Right atrium auricular region (tissue), 2 donors: ENCODE data around the gene TNS1. TPM values are rescaled to one million over a fixed set of nuclear protein-coding genes. Genes with fewer than 3 reads are reported as not detected.
A peak's percentile ranks its signal among the peaks of the same experiment; 100 is the strongest.

Source experiments
- DNase-seq: peaks from one replicate; pipeline ENCODE4 v3.0.0-alpha.2; 2019; ENCODE audit warnings: low spot score
- H3K27ac ChIP-seq, 2 donors: fragments of 200-600 bp; sonication (generic); 1 replicate in 1 of 2; 2 replicates in 1 of 2; pipeline ENCODE4 v1.5.1; 2016 to 2019
- H3K27me3 ChIP-seq, 2 donors: fragments of 200-600 bp; sonication (generic); one replicate each; pipeline versions ENCODE4 v1.5.1 to v1.6.0; 2017 to 2019
- H3K36me3 ChIP-seq: fragments of 200-600 bp; sonication (generic); one replicate; pipeline ENCODE4 v1.5.1; 2016
- H3K4me1 ChIP-seq, 2 donors: fragments of 200-600 bp; sonication (generic); one replicate each; pipeline versions ENCODE4 v1.5.1 to v1.6.0; 2017 to 2019
- H3K4me3 ChIP-seq, 2 donors: fragments of 200-600 bp; sonication (generic); 1 replicate in 1 of 2; 2 replicates in 1 of 2; pipeline ENCODE4 v1.5.1; 2017 to 2019; ENCODE audit warnings: mild to moderate bottlenecking in 1 of 2, moderate library complexity in 1 of 2
- H3K9me3 ChIP-seq, 2 donors: fragments of 200-600 bp; sonication (generic); one replicate each; pipeline ENCODE4 v1.5.1; 2019
- CTCF ChIP-seq, 2 donors: fragments of 200-600 bp; sonication (generic); IDR thresholded peaks; one replicate each; pipeline ENCODE4 v1.5.1; 2019; ENCODE audit warnings: antibody characterized with exemption in 2 of 2
- total RNA-seq, 2 donors: library from RNA; depleted of rRNA; stranded (reverse); fragments of >200 nt; gene quantifications; one replicate each; pipeline ENCODE4 v1.1.0, GENCODE V29; 2016

TNS1 gene
- total RNA-seq, 2 donors from 2014 or later, result 393 to 720 TPM

DNA sequence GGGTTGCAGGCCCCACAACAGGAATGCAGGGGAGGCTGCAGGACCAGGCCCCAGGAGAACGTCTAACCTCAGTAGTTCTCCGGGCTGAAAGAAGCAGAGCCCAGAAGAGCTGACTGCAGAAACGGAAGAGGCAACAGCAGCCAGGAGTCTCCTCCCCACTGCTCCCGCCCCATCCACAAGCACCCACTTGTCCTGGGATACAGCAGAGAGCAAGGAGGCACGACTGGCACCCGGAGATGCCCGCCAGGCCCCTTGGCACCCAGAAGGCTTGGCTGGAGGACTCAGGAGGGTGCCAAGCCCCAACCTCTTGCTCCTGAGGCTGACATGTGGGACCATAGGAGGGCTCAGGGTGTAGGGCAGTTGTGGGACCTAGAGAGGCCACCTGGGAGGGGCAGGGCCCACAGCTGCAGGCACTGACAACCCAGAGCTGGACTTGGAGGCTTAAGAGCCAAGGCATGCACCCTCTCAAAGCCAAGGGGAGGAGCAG, 29.0 kb upstream of the TNS1 start:
- Histone ChIP-seq H3K36me3 (no peaks in the 10 kb centered on the region), H3K27ac (no peak overlapping the region), H3K4me3 (no peak overlapping the region), H3K27me3 (no peaks in the 10 kb centered on the region), H3K9me3 (no peaks in the 10 kb centered on the region), H3K4me1 (peaks cover 0 to 38% of the 10 kb centered on the region in 2 donors)
- peak; percentile 53 for DNase-seq
- TF ChIP-seq CTCF (IDR thresholded peaks at IDR 0.05), result no peak

DNA sequence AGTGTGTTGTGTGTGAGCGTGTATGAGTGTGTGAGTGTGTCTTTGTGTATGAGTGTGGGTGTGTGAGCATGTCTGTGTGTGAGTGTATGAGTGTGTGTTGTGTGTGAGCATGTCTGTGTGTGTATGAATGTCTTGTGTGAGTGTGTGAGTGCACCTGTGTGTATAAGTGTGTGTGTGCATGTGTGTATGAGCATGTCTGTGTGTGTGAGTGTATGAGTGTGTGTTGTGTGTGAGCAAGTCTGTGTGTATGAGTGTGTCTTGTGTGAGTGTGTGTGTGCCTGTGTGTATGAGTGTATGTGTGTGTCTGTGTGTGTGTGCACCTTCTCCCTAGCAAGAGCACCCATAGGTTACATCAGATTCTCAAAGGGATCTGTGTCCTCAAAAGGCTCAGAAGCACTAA, 28.5 kb upstream of the TNS1 start:
- peaks cover 0 to 43% of the 10 kb centered on the region in 2 donors for H3K4me1 ChIP-seq
- no peak for TF ChIP-seq CTCF (IDR thresholded peaks at IDR 0.05)

DNA sequence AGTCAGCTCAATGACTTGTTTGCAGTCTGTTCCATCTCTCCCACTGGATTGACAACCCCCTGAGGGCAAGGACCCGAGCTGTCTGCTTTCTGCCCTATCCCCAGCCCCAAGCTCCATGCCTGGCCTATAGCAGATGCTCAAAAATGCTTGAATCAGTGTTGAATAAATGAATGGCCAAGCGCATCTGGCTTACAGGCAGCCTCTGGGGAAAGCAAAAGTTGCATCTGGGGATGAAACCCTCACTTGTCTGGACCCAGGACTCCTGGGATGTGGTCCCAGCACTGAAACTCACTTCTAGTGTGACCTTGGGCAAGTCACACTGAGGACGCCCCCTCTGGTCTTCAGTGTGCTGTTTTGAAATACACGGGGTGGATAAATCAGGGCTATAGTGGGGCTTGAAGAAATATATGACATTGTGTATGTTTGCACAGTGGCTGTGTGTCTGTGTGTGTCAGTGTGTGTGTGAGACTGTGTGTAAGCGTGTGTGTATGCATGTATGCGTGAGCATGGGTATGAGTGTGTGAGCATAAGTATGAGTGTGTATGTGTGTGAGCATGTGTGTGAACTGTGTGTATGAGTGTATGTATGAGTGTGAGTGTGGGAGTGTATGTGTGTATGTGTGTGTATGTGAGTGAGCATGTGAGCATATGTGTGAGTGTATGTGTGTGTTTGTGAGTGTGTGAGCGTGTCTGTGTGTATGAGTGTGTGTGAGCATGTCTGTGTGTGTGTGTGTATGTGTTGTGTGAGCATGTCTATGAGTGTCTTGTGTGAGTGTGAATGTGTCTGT, 27.8 kb upstream of the TNS1 start:
- no peaks in the 10 kb centered on the region for H3K9me3 ChIP-seq
- peaks cover 0 to 47% of the 10 kb centered on the region in 2 donors for H3K4me1 ChIP-seq
- H3K27ac ChIP-seq, result no peak overlapping the region
- no peaks in the 10 kb centered on the region for H3K36me3 ChIP-seq
- no peak for TF ChIP-seq CTCF (IDR thresholded peaks at IDR 0.05)
- no peaks in the 10 kb centered on the region for H3K27me3 ChIP-seq
- DNase-seq, result peak; percentile 54
- no peak overlapping the region for H3K4me3 ChIP-seq

More for the DNA sequence above, 28.5 kb upstream of the TNS1 start:
- Histone ChIP-seq H3K36me3 (no peaks in the 10 kb centered on the region), H3K27ac (no peak overlapping the region), H3K27me3 (no peaks in the 10 kb centered on the region), H3K9me3 (no peaks in the 10 kb centered on the region), H3K4me3 (no peak overlapping the region)
- no peak for DNase-seq

DNA sequence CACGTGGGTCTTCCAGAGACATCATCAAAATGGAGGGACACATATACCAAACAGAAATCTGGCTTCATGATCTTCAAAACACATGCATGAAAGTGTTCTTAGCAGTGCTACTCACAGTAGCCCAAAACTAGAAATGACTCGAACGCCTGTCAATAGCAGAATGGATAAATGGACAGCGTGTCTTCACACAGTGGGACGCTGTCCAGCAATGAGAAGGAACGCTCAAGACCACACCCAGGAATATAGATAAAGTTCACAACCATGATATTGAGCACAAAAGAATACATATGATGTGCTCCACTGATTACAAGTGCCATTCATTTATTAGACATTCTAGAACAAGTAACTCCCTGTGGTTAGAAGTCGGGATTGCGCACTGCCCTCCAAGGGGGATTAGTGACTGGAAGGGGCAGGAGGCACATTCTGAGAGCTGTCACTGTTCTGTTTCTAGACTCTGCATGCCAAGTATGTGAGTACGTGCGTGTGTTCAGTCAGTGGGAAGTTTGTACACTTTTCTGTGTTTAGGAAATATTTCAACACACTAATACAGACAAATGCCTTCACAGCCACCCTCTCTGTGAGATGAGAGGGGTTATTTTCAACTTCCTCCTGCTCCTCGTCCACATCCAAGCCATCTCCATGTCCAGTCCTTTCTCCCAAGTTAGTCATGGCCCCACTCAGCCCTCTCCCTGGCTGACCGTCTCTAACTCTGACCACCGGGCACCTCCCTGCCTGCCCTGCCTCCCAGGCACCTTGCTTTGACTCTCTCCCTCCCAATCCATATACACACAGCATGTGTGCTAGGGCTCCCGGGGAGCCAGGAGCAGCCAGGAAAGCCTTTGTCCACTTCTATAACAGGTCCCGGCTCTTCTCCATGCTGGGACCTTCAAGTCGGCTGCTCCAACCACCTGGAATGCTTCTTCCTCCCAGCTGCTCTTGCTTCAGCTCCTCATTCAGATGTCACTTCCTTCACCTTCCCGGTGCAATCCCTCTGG, 26.9 kb upstream of the TNS1 start:
- peak; percentile 57 for DNase-seq

More for the DNA sequence above, 26.9 kb upstream of the TNS1 start:
- H3K27me3 ChIP-seq, result no peaks in the 10 kb centered on the region
- H3K36me3 ChIP-seq, result no peaks in the 10 kb centered on the region
- no peaks in the 10 kb centered on the region for H3K9me3 ChIP-seq
- no peak for TF ChIP-seq CTCF (IDR thresholded peaks at IDR 0.05)
- H3K4me3 ChIP-seq, result no peak overlapping the region
- no peak overlapping the region for H3K27ac ChIP-seq
- peaks cover 0 to 50% of the 10 kb centered on the region in 2 donors for H3K4me1 ChIP-seq
